ENCODE measurements around the gene CEP152.

The CEP152 gene

DNA sequence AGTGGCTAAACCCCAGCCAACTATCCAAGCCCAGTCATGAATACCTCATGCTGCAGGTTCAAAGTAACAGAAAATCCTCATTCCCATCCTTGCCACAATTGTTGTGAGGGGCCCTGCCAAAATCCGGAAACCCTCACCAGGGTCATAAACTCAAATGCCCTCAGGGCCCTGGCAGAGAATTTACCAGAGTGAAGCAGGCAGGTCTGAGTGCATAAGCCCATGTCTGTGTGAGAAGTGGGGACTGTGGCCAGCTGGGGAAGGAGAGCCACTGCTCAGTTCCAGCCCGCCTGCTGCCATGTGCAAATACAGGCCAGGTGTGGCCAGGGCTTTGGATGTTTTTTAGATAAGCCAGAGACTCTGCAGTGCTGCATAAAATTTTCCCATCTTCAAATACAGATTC, 7.0 kb downstream of the CEP152 start:
- Mint-ChIP-seq H3K27ac (no peak overlapping the region), H3K4me3 (no peak overlapping the region), H3K9me3 (no peaks in the 10 kb centered on the region), H3K36me3 (ENCODE audit: low read depth) (peaks cover 14% of the 10 kb centered on the region), H3K4me1 (peaks cover 51% of the 10 kb centered on the region), H3K27me3 (ENCODE audit: low read depth, poor library complexity) (no peaks in the 10 kb centered on the region)
- TF ChIP-seq, protein P1, sequence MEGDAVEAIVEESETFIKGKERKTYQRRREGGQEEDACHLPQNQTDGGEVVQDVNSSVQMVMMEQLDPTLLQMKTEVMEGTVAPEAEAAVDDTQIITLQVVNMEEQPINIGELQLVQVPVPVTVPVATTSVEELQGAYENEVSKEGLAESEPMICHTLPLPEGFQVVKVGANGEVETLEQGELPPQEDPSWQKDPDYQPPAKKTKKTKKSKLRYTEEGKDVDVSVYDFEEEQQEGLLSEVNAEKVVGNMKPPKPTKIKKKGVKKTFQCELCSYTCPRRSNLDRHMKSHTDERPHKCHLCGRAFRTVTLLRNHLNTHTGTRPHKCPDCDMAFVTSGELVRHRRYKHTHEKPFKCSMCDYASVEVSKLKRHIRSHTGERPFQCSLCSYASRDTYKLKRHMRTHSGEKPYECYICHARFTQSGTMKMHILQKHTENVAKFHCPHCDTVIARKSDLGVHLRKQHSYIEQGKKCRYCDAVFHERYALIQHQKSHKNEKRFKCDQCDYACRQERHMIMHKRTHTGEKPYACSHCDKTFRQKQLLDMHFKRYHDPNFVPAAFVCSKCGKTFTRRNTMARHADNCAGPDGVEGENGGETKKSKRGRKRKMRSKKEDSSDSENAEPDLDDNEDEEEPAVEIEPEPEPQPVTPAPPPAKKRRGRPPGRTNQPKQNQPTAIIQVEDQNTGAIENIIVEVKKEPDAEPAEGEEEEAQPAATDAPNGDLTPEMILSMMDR (IDR thresholded peaks at IDR 0.05): no peak
- no peak for DNase-seq

DNA sequence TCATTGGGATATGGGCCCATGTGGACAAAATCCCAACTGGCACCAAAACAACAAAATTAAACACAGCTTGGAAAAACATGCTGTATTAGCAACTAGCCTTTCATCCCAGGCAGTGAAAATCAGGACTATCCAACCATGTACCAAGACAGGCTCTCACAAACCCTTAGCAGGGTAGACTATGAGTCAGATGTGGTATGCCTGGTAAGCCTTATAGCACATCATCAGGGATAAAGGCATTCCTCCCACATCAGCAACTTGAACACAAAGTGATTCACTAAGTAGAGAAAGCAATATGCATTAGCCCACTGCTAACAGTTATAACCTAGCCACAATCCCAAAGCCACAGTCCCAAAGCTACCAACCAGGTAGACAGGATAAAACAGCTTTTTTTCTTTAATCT, 8.0 kb downstream of the CEP152 start:
- Mint-ChIP-seq H3K9me3 (no peaks in the 10 kb centered on the region), H3K4me3 (no peak overlapping the region), H3K27me3 (ENCODE audit: low read depth, poor library complexity) (no peaks in the 10 kb centered on the region), H3K36me3 (ENCODE audit: low read depth) (peaks cover 14% of the 10 kb centered on the region), H3K27ac (no peak overlapping the region), H3K4me1 (peaks cover 56% of the 10 kb centered on the region)
- DNase-seq: no peak
- TF ChIP-seq, protein P1 (IDR thresholded peaks at IDR 0.05): no peak

DNA sequence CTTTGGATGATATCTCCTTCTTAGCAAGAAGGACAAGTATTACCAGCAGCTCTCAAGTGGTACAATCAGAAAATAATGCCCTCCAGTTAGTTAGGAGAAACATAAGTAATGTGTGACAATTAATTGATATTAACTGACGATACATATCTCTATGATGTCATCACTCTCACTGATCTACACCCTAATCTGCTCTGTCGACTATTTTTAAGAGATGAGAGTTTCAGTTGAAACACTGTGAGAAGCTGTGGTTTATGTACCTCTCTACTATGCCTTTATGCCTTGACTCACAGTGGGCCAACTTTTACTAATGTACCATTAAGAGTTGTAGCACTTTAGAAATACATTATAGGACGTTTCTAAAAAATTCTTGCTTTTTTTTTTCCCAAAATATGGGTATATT, 8.6 kb downstream of the CEP152 start:
- Mint-ChIP-seq H3K36me3 (ENCODE audit: low read depth) (peaks cover 14% of the 10 kb centered on the region), H3K27ac (no peak overlapping the region), H3K27me3 (ENCODE audit: low read depth, poor library complexity) (no peaks in the 10 kb centered on the region), H3K4me3 (no peak overlapping the region), H3K9me3 (no peaks in the 10 kb centered on the region), H3K4me1 (peaks cover 53% of the 10 kb centered on the region)
- no peak for DNase-seq
- TF ChIP-seq, protein P1 (IDR thresholded peaks at IDR 0.05): no peak

- no peak for DNase-seq
- H3K4me3 Mint-ChIP-seq: no peak overlapping the region
- H3K9me3 Mint-ChIP-seq: no peaks in the 10 kb centered on the region
- TF ChIP-seq, protein P1 (IDR thresholded peaks at IDR 0.05): no peak
- H3K27ac Mint-ChIP-seq: no peak overlapping the region
- H3K36me3 Mint-ChIP-seq (ENCODE audit: low read depth): peaks cover 16% of the 10 kb centered on the region
- no peaks in the 10 kb centered on the region for H3K27me3 Mint-ChIP-seq (ENCODE audit: low read depth, poor library complexity)
- H3K4me1 Mint-ChIP-seq: peaks cover 39% of the 10 kb centered on the region
Measured at GRCh38 chr15:48800811-48801455, 9.9 kb downstream of the CEP152 start.

DNA sequence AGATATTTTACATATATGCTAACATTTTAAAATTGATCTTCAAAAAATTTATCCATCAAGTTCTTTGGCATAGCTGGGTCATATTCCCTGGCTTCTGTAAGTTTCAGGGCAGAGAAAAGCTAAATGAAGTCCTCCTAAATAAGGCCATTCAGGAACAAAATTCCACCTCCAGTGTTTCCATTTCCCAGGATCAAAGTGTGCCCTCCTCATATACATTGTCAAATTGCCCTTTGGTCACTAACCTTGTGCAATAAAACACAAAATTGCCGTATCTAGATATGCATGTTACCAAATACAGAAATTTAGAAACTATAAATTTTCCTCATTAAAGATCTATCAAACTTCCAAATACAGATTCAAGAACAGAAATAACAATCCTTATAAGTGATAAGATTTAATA, 10.6 kb downstream of the CEP152 start:
- DNase-seq: no peak
- no peaks in the 10 kb centered on the region for H3K9me3 Mint-ChIP-seq
- peaks cover 32% of the 10 kb centered on the region for H3K4me1 Mint-ChIP-seq
- TF ChIP-seq, protein P1 (IDR thresholded peaks at IDR 0.05): no peak
- H3K27ac Mint-ChIP-seq: no peak overlapping the region
- H3K4me3 Mint-ChIP-seq: no peak overlapping the region
- H3K27me3 Mint-ChIP-seq (ENCODE audit: low read depth, poor library complexity): no peaks in the 10 kb centered on the region
- peaks cover 16% of the 10 kb centered on the region for H3K36me3 Mint-ChIP-seq (ENCODE audit: low read depth)

DNA sequence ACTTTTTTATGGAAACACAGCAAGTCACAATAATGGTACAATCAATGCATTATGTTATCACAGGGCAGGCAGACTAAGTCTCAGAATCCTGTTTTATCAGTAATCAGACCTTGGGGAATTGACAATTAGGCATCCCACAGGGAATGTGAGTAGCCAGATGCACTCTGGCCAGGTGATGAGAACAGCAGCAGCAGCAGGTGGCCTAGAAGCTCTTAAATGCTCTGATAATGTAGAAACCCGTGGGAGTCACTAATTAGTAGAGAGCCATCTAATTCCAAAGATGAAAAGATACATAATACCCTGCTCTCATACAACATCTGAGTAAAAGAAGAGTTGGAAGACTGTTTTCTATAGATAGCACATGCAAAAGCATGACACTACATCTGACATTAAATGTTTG, 12.6 kb downstream of the CEP152 start:
- Mint-ChIP-seq H3K27me3 (ENCODE audit: low read depth, poor library complexity) (no peaks in the 10 kb centered on the region), H3K4me3 (no peak overlapping the region), H3K4me1 (peaks cover 21% of the 10 kb centered on the region), H3K36me3 (ENCODE audit: low read depth) (peaks cover 13% of the 10 kb centered on the region), H3K9me3 (no peaks in the 10 kb centered on the region), H3K27ac (no peak overlapping the region)
- no peak for DNase-seq
- TF ChIP-seq, protein P1 (IDR thresholded peaks at IDR 0.05): no peak

Data from nephron progenitor cell (in vitro differentiated cells).